Pancreas (tissue), 10 donors: Measurements from ENCODE around the gene VMP1. TPM values are rescaled to one million over a fixed set of nuclear protein-coding genes. Genes with fewer than 3 reads are reported as not detected.

Source experiments
- ATAC-seq, 4 donors: fragments of 200-7000 bp; cut with Tn5 transposase; one replicate each; pipeline versions ENCODE4 v1.8.0 to v1.9.1; 2020; ENCODE audit warnings: mild to moderate bottlenecking in 4 of 4, moderate library complexity in 4 of 4
- DNase-seq, 6 donors: peaks; one replicate each; pipeline ENCODE4 v3.0.0-alpha.2; 2020
- FAIRE-seq: peaks from 2 replicates; lab custom pipeline; 2012; peaks lifted over from hg19 to GRCh38; lab: Jason Lieb, UNC
- H3K27ac ChIP-seq, 4 donors: fragments of 200-600 bp; sonication (generic); 1 replicate in 3 of 4; 2 replicates in 1 of 4; pipeline versions ENCODE4 v1.5.0 to v1.8.0; 2020
- H3K27me3 ChIP-seq, 4 donors: fragments of 200-600 bp; one replicate each; pipeline ENCODE4 v1.8.0; 2021
- H3K36me3 ChIP-seq, 3 donors: fragments of 200-600 bp; sonication (generic) in 1 of 3; one replicate each; pipeline versions ENCODE4 v1.5.0 to v1.8.0; 2020 to 2021
- H3K4me1 ChIP-seq, 3 donors: fragments of 200-600 bp; one replicate each; pipeline ENCODE4 v1.8.0; 2021
- H3K4me3 ChIP-seq, 4 donors: fragments of 200-600 bp; sonication (generic) in 2 of 4; one replicate each; pipeline versions ENCODE4 v1.5.0 to v1.8.0; 2020 to 2021
- H3K9me3 ChIP-seq, 4 donors: fragments of 200-600 bp; one replicate each; pipeline ENCODE4 v1.8.0; 2021
- WGBS, 2 donors: extraction: QIAGEN DNeasy Blood & Tissue Kit; methylation state at CpG; one replicate each; pipeline ENCODE4 v1.1.7; 2013; 5-methylcytosine and 5-hydroxymethylcytosine counted together
- intact Hi-C, 3 donors: fragments of 100-400 bp; cut with DNase I; formaldehyde crosslinking; loops; one replicate each; pipeline versions ENCODE4 v1.11.1 to v1.14.2; 2022
- polyA plus RNA-seq, 2 donors: library from polyadenylated mRNA; stranded (reverse); fragments of 200-250 nt; gene quantifications; one replicate each; pipeline ENCODE4 v1.2.3, GENCODE V29; 2013
- total RNA-seq, 6 donors: library from RNA; stranded (reverse); fragmentation: NEBNext Ultra II Directional in 4 of 6; extraction: Animal tissue kit (Norgen Biotek cat#: 25700) in 4 of 6; gene quantifications; one replicate each; pipeline versions ENCODE4 v1.2.1 to v1.2.4, GENCODE V29; 2021 to 2023
- TF ChIP-seq, protein P1 (sequence below), 4 donors: fragments of 200-600 bp; sonication (generic) in 3 of 4; IDR thresholded peaks; one replicate each; pipeline versions ENCODE4 v1.5.0 to v1.8.0; 2021; ENCODE audit warnings: antibody characterized with exemption in 4 of 4
- donor health status: healthy with polysubstance abuse.
- donor health status: DM: no; HTN: no; CAD: no; lungs with moderate emphysema.
- donor health status: DM: no; HTN: no; CAD: no.
- donor health status: control.
- donor health status: control.
- donor health status: Bipolar disorder and iron deficiency.
- donor health status: DM: yes; HTN: yes; CAD: no.
- donor health status: DM: no; HTN: no; CAD: no.
- donor health status: DM: no; HTN: no; CAD: no.
- donor health status: DM: yes; HTN: yes; CAD: no.

The VMP1 gene
- total and polyA plus RNA-seq, 8 donors = 55.5 to 177 (median 91.8) TPM

DNA sequence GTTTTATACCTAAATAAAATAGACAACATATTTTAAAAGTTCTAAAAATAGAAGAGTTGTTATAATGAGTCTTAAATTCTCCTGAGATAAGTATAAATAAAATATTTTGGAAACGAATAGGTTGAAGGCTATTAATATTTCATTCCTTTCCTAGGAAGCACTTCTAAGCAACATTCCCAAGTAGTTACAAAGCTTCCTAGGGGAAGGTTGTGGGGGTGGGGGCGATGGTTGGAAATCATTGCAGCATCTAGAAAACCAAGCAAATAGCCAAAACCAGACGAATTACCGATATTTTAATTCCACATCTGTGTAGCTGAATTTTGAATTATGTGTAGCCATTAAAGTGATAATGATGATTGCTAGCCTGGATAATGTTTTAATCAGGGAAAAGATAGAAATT, 27.1 kb upstream of the VMP1 start:
- FAIRE-seq = no peak
- TF ChIP-seq, protein P1, sequence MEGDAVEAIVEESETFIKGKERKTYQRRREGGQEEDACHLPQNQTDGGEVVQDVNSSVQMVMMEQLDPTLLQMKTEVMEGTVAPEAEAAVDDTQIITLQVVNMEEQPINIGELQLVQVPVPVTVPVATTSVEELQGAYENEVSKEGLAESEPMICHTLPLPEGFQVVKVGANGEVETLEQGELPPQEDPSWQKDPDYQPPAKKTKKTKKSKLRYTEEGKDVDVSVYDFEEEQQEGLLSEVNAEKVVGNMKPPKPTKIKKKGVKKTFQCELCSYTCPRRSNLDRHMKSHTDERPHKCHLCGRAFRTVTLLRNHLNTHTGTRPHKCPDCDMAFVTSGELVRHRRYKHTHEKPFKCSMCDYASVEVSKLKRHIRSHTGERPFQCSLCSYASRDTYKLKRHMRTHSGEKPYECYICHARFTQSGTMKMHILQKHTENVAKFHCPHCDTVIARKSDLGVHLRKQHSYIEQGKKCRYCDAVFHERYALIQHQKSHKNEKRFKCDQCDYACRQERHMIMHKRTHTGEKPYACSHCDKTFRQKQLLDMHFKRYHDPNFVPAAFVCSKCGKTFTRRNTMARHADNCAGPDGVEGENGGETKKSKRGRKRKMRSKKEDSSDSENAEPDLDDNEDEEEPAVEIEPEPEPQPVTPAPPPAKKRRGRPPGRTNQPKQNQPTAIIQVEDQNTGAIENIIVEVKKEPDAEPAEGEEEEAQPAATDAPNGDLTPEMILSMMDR (IDR thresholded peaks at IDR 0.05) = no peak
- no peak overlapping the region for H3K27ac ChIP-seq

GRCh38 chr17:59683283-59683682, 24.2 kb upstream of the VMP1 start:
- FAIRE-seq (no peak), ATAC-seq (no peak), DNase-seq (no peak)
- no peaks in the 10 kb centered on the region for H3K4me1 ChIP-seq
- H3K27ac ChIP-seq = no peak overlapping the region
- peaks cover 8 to 77% (median 49%) of the 10 kb centered on the region in 3 donors for H3K36me3 ChIP-seq
- H3K9me3 ChIP-seq = no peaks in the 10 kb centered on the region
- TF ChIP-seq, protein P1 (IDR thresholded peaks at IDR 0.05) = no peak
- no peaks in the 10 kb centered on the region for H3K27me3 ChIP-seq
- H3K4me3 ChIP-seq = no peak overlapping the region
- intact Hi-C loops = no loop called here

More for the DNA sequence above, 27.1 kb upstream of the VMP1 start:
- H3K27me3 ChIP-seq = no peaks in the 10 kb centered on the region
- no peaks in the 10 kb centered on the region for H3K4me1 ChIP-seq
- no peak for DNase-seq
- intact Hi-C loops = no loop called here
- ATAC-seq = no peak
- H3K9me3 ChIP-seq = no peaks in the 10 kb centered on the region
- WGBS, 2 donors = 81 to 84% methylated on average over 4 of the region's 4 CpGs
- H3K36me3 ChIP-seq = peaks cover 8 to 79% (median 47%) of the 10 kb centered on the region in 3 donors
- no peak overlapping the region for H3K4me3 ChIP-seq

DNA sequence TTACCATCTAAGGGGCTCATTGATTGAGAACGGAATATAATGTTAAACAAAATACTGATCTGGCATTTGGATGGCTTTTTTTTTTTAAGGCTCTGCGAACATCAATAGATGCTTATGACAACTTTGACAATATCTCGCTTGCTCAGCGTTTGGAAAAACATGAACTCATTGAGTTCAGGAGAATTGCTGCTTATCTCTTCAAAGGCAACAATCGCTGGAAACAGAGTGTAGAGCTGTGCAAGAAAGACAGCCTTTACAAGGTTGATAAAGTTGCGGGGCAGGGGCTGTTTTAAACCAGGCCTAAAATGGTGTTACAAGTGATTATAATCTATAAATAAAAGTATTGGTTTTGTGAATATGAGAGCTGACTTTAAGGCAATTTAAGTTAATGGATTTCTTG, 22.5 kb upstream of the VMP1 start:
- H3K36me3 ChIP-seq = peaks cover 8 to 65% (median 39%) of the 10 kb centered on the region in 3 donors
- no peak overlapping the region for H3K4me3 ChIP-seq
- DNase-seq (no peak), ATAC-seq (no peak), FAIRE-seq (no peak)
- H3K9me3 ChIP-seq = no peaks in the 10 kb centered on the region
- no peak overlapping the region for H3K27ac ChIP-seq
- intact Hi-C loops = no loop called here
- no peaks in the 10 kb centered on the region for H3K4me1 ChIP-seq
- no peaks in the 10 kb centered on the region for H3K27me3 ChIP-seq
- TF ChIP-seq, protein P1 (IDR thresholded peaks at IDR 0.05) = no peak
- WGBS, 2 donors = 51 to 52% methylated on average over 6 of the region's 6 CpGs

DNA sequence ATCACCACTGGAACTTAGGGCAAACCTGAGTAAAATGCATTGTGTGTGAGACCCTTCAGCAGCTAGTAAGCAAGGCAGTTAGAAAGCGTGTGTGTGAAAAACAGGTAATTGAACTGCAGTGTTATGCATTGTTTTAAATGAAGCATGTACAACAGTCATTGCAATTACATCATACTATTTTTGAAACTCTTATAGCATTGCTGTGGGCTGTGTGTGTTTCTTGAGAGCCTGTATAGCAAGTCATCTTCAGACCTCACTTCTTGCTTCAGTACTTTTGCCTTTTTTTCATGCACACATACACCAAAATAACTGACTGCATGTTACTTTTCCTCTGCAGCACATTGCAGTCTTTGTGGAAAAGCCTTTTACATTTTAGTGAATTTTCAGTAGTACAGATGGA, 19.4 kb upstream of the VMP1 start:
- TF ChIP-seq, protein P1 (IDR thresholded peaks at IDR 0.05) = no peak
- intact Hi-C loops = no loop called here
- H3K4me1 ChIP-seq = no peaks in the 10 kb centered on the region
- 77 to 84% methylated on average over 1 of the region's 1 CpG for whole genome bisulfite sequencing, 2 donors
- no peak for FAIRE-seq
- H3K9me3 ChIP-seq = no peaks in the 10 kb centered on the region
- no peaks in the 10 kb centered on the region for H3K27me3 ChIP-seq
- peaks cover 14 to 61% (median 28%) of the 10 kb centered on the region in 3 donors for H3K36me3 ChIP-seq
- no peak overlapping the region for H3K4me3 ChIP-seq
- H3K27ac ChIP-seq = no peak overlapping the region
- no peak for ATAC-seq
- DNase-seq = no peak

DNA sequence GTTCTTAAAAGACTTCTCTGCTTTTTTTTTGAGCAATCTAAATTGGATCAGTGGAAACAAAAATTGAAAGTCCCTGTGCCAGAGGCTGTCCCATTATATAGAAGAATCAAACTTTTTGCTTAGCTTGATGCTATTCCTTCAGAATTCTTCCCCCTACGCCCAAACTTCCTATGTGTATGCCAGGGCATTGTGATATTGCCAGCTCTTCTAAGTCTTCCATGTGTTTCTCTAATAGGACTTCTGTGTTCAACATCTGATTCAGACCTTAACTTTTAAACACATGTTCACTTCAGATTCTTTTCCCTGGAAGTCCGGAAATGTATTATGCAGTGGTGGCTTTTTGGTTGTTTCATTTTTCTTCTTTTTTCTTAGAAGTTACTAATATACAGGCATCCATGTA, 19.0 kb upstream of the VMP1 start:
- H3K9me3 ChIP-seq = no peaks in the 10 kb centered on the region
- peaks cover 14 to 56% (median 24%) of the 10 kb centered on the region in 3 donors for H3K36me3 ChIP-seq
- no peak overlapping the region for H3K27ac ChIP-seq
- WGBS, 2 donors = 75 to 84% methylated on average over 2 of the region's 2 CpGs
- TF ChIP-seq, protein P1 (IDR thresholded peaks at IDR 0.05) = no peak
- no peak for DNase-seq
- FAIRE-seq = no peak
- ATAC-seq = no peak
- no peaks in the 10 kb centered on the region for H3K4me1 ChIP-seq
- intact Hi-C loops = no loop called here
- no peaks in the 10 kb centered on the region for H3K27me3 ChIP-seq
- H3K4me3 ChIP-seq = no peak overlapping the region
